K562 (cell line): ENCODE data around the gene USB1.

Experiments
- KLF10 ChIP-seq: fragments of 250-450 bp; sonication (Bioruptor Pico); IDR thresholded peaks from 2 replicates; pipeline ENCODE4 v1.6.1; 2021; ENCODE audit warnings: matching md5 sums
- ZNF121 ChIP-seq: sonication (generic); formaldehyde crosslinking; conservative IDR thresholded peaks from 2 replicates; pipeline ENCODE4 v1.8.0; 2022; ENCODE audit warnings: missing genetic modification reagents

DNA sequence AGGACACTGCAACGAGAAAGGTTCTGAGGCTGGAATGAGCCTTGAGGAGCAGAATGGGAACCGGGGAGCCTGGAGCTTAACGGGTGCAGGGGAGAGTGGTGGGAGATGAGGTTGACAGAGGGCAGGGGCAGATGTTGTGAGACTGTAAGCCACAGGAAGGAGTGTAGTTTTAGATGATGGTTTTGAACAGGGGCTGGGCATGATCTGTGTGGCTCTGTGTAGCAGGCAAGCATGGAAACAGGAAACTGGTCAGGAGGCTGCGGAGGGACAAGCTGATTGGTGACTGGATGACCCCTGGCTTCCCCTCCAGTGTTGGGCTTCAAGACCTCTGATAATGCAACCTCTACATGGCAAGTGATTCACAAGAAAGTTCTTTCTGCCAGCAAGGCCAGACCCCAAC lies 28.9 kb upstream of the USB1 start:
- TF ChIP-seq KLF10 (CRISPR knock-in tag) (no peak), ZNF121 (CRISPR knock-in tag) (no peak)
